GM12878 (cell line): ENCODE measurements around the gene PPWD1. TPM values are rescaled to one million over a fixed set of nuclear protein-coding genes. Genes with fewer than 3 reads are reported as not detected.

Experiments used
- ATAC-seq: fragments of 200-7000 bp; cut with Tn5 transposase; 3 replicates; pipeline ENCODE4 v1.9.1; 2020; ENCODE audit warnings: mild to moderate bottlenecking, moderate library complexity
- BruUV-seq: library from RNA; stranded (reverse); fragments of 400-500 nt; replicated peaks from 2 replicates; lab custom pipeline; 2021; lab: Mats Ljungman, UMichigan
- CTCF ChIA-PET: fragments of 300-600 bp; sonication (Branson Sonifier 250); formaldehyde crosslinking; extraction: SDS; loops from one replicate; lab custom pipeline; 2021; ENCODE audit warnings: inconsistent platforms; lab: Yijun Ruan, JAX
- POLR2A ChIA-PET: fragments of 350-600 bp; formaldehyde crosslinking; extraction: SDS; loops from one replicate; lab custom pipeline; 2021; ENCODE audit warnings: inconsistent platforms; lab: Charles Lee
- RAD21 ChIA-PET: fragments of 300-600 bp; sonication (Branson Sonifier 250); formaldehyde crosslinking; loops from one replicate; lab custom pipeline; 2023; ENCODE audit warnings: antibody characterized with exemption; ENCODE audit not compliant: unreplicated experiment; lab: Charles Lee
- SMC1A ChIA-PET: fragments of 300-600 bp; sonication (Branson Sonifier 250); formaldehyde crosslinking; loops from one replicate; lab custom pipeline; 2023; ENCODE audit not compliant: unreplicated experiment, uncharacterized antibody; lab: Charles Lee
- DNase-seq: peaks from one replicate; pipeline ENCODE4 v3.0.0-alpha.2; 2011; ENCODE audit warnings: low read depth, low spot score
- FAIRE-seq: peaks from 3 replicates; lab custom pipeline; 2011; peaks lifted over from hg19 to GRCh38; lab: Jason Lieb, UNC
- H2AFZ ChIP-seq: 2 replicates; pipeline ENCODE4 v1.6.0; 2011; ENCODE audit warnings: low read depth, low read length, control low read depth; ENCODE audit not compliant: control insufficient read depth
- H3K27ac ChIP-seq: 2 replicates; pipeline ENCODE4 v1.5.1; 2011; ENCODE audit warnings: control low read depth; ENCODE audit not compliant: control insufficient read depth, insufficient read depth
- H3K27me3 ChIP-seq, 2 experiments: replicated peaks in 1 of 2; 2 replicates each; pipeline versions ENCODE4 v1.6.0 to v1.6.1; 2011; ENCODE audit warnings: low read length in 1 of 2; ENCODE audit not compliant: control insufficient read depth in 2 of 2, insufficient read depth in 2 of 2
- H3K36me3 ChIP-seq, 2 experiments: 2 replicates each; pipeline ENCODE4 v1.5.1; 2011; ENCODE audit warnings: low read length in 1 of 2; ENCODE audit not compliant: control insufficient read depth in 2 of 2, insufficient read depth in 2 of 2
- H3K4me1 ChIP-seq: 2 replicates; pipeline ENCODE4 v1.6.1; 2011; ENCODE audit warnings: mild to moderate bottlenecking, low read length, moderate library complexity, mixed read lengths; ENCODE audit not compliant: control insufficient read depth, insufficient read depth
- H3K4me2 ChIP-seq: 2 replicates; pipeline ENCODE4 v1.6.0; 2011; ENCODE audit warnings: control low read depth; ENCODE audit not compliant: control insufficient read depth, insufficient read depth
- H3K4me3 ChIP-seq: fragments of 200-600 bp; sonication (generic); 2 replicates; pipeline ENCODE4 v1.5.1; 2016
- H3K79me2 ChIP-seq: 2 replicates; pipeline ENCODE4 v1.6.0; 2011; ENCODE audit warnings: low read length; ENCODE audit not compliant: control insufficient read depth, insufficient read depth
- H3K9ac ChIP-seq: 2 replicates; pipeline ENCODE4 v1.8.0; 2011; ENCODE audit warnings: low read length, control low read depth, mixed read lengths; ENCODE audit not compliant: control insufficient read depth, insufficient read depth
- H3K9me3 ChIP-seq: replicated peaks from 3 replicates; pipeline ENCODE4 v1.5.1; 2011; ENCODE audit warnings: mild to moderate bottlenecking, low read length; ENCODE audit not compliant: control insufficient read depth, insufficient read depth
- H4K20me1 ChIP-seq: 2 replicates; pipeline ENCODE4 v1.6.0; 2011; ENCODE audit not compliant: control insufficient read depth, insufficient read depth
- ATF2 ChIP-seq: IDR thresholded peaks from 2 replicates; pipeline ENCODE4 v1.6.1; 2012; ENCODE audit warnings: low read length, inconsistent platforms
- BCL11A ChIP-seq: IDR thresholded peaks from 2 replicates; pipeline ENCODE4 v1.6.1; 2011; ENCODE audit warnings: low read depth, low read length
- E4F1 ChIP-seq: fragments of 450-650 bp; IDR thresholded peaks from 2 replicates; pipeline ENCODE4 v1.6.1; 2018; ENCODE audit warnings: borderline replicate concordance, mild to moderate bottlenecking; ENCODE audit not compliant: partially characterized antibody
- IRF4 ChIP-seq: IDR thresholded peaks from 2 replicates; pipeline ENCODE4 v1.6.1; 2011; ENCODE audit warnings: low read depth, low read length
- KDM1A ChIP-seq: fragments of 200-600 bp; sonication (generic); IDR thresholded peaks from 2 replicates; pipeline ENCODE4 v1.6.1; 2016; ENCODE audit warnings: borderline replicate concordance
- NFIC ChIP-seq: IDR thresholded peaks from 2 replicates; pipeline ENCODE4 v1.6.1; 2012; ENCODE audit warnings: low read depth, mild to moderate bottlenecking, inconsistent platforms, low read length, moderate library complexity
- POLR2AphosphoS5 ChIP-seq: IDR thresholded peaks from 2 replicates; pipeline ENCODE4 v1.6.1; 2011; ENCODE audit warnings: mild to moderate bottlenecking, low read length, inconsistent platforms
- RAD51 ChIP-seq: fragments of 450-650 bp; IDR thresholded peaks from 2 replicates; pipeline ENCODE4 v1.6.1; 2016; ENCODE audit warnings: moderate library complexity, mild to moderate bottlenecking, inconsistent platforms
- WRNIP1 ChIP-seq: IDR thresholded peaks from 2 replicates; pipeline ENCODE4 v1.6.1; 2011; ENCODE audit warnings: low read depth, low read length, improper control_type of control experiment, borderline replicate concordance
- YY1 ChIP-seq: IDR thresholded peaks from 2 replicates; pipeline ENCODE4 v1.6.1; 2011; ENCODE audit warnings: low read depth, mild to moderate bottlenecking, low read length
- ZBTB33 ChIP-seq: fragments of 450-650 bp; IDR thresholded peaks from 2 replicates; pipeline ENCODE4 v1.6.1; 2017; ENCODE audit warnings: mild to moderate bottlenecking
- ZNF384 ChIP-seq: IDR thresholded peaks from 2 replicates; pipeline ENCODE4 v1.6.1; 2012; ENCODE audit warnings: low read depth, mild to moderate bottlenecking, low read length, improper control_type of control experiment, borderline replicate concordance
- ZZZ3 ChIP-seq: IDR thresholded peaks from 2 replicates; pipeline ENCODE4 v1.6.1; 2011; ENCODE audit warnings: low read depth; ENCODE audit not compliant: control insufficient read depth, insufficient read length
- WGBS: methylation state at CpG from one replicate; pipeline ENCODE4 v1.1.6; 2016; ENCODE audit warnings: low lambda C conversion rate; ENCODE audit not compliant: insufficient replicate concordance, insufficient coverage; ENCODE audit errors: missing lambda C conversion rate; 5-methylcytosine and 5-hydroxymethylcytosine counted together
- in situ Hi-C: fragments of 300-500 bp; cut with MboI; formaldehyde crosslinking; loops from 9 replicates; pipeline ENCODE4 v1.14.3; 2018; ENCODE audit warnings: mixed read lengths
- intact Hi-C: fragments of 100-400 bp; cut with micrococcal nuclease; formaldehyde crosslinking; loops from one replicate; pipeline ENCODE4 v1.14.2; 2022; ENCODE audit not compliant: unreplicated experiment
- polyA plus RNA-seq, 11 experiments: library from polyadenylated mRNA; depleted of rRNA in 4 of 11; unstranded in 6 of 11; stranded (reverse) in 5 of 11; fragments of >200 nt; fragmentation: Nextera tagmentation in 4 of 11; fragmentation: Illumina TruSeq in 1 of 11; extraction: Ambion mirVana in 4 of 11; extraction: Trizol in 1 of 11; gene quantifications; 1 replicate in 1 of 11; 2 replicates in 10 of 11; pipeline versions ENCODE4 v1.2.1 to v1.2.3, GENCODE V29; 2011 to 2016; ENCODE audit warnings: inconsistent platforms in 2 of 11, missing spikeins in 2 of 11, low read depth in 1 of 11
- total RNA-seq, 4 experiments: library from RNA; depleted of rRNA in 3 of 4; stranded (reverse); fragments of >200 nt in 3 of 4; fragmentation: Illumina TruSeq in 1 of 4; extraction: Trizol in 1 of 4; gene quantifications; 2 replicates each; pipeline versions ENCODE4 v1.2.1 to v1.2.3, GENCODE V29; 2013 to 2021
- TF ChIP-seq, protein P1 (sequence below): IDR thresholded peaks from 2 replicates; pipeline ENCODE4 v1.6.1; 2012; ENCODE audit warnings: mild to moderate bottlenecking, low read depth, low read length

PPWD1 gene
- total and polyA plus RNA-seq, 10 of the 15 experiments (the other 5 are each of a cell fraction or from before 2014, with no cell fraction given), result 18.0 to 53.9 (median 43.2) TPM

GRCh38 chr5:65530904-65531303 is 32.2 kb upstream of the PPWD1 start (continued):
- TF ChIP-seq E4F1 (no peak), BCL11A (no peak)

GRCh38 chr5:65535529-65535987 is 27.5 kb upstream of the PPWD1 start:
- H3K27ac ChIP-seq, result no peak overlapping the region
- H2AFZ ChIP-seq, result no peak overlapping the region
- BruUV-seq, result no TSS peak
- intact Hi-C loops, result no loop called here
- FAIRE-seq, result no peak
- H3K4me2 ChIP-seq, result no peak overlapping the region
- TF ChIP-seq YY1, result no peak
- TF ChIP-seq IRF4, result no peak
- TF ChIP-seq ZZZ3, result no peak
- TF ChIP-seq ZBTB33, result no peak
- TF ChIP-seq POLR2AphosphoS5, result no peak
- TF ChIP-seq NFIC, result no peak
- TF ChIP-seq, protein P1, sequence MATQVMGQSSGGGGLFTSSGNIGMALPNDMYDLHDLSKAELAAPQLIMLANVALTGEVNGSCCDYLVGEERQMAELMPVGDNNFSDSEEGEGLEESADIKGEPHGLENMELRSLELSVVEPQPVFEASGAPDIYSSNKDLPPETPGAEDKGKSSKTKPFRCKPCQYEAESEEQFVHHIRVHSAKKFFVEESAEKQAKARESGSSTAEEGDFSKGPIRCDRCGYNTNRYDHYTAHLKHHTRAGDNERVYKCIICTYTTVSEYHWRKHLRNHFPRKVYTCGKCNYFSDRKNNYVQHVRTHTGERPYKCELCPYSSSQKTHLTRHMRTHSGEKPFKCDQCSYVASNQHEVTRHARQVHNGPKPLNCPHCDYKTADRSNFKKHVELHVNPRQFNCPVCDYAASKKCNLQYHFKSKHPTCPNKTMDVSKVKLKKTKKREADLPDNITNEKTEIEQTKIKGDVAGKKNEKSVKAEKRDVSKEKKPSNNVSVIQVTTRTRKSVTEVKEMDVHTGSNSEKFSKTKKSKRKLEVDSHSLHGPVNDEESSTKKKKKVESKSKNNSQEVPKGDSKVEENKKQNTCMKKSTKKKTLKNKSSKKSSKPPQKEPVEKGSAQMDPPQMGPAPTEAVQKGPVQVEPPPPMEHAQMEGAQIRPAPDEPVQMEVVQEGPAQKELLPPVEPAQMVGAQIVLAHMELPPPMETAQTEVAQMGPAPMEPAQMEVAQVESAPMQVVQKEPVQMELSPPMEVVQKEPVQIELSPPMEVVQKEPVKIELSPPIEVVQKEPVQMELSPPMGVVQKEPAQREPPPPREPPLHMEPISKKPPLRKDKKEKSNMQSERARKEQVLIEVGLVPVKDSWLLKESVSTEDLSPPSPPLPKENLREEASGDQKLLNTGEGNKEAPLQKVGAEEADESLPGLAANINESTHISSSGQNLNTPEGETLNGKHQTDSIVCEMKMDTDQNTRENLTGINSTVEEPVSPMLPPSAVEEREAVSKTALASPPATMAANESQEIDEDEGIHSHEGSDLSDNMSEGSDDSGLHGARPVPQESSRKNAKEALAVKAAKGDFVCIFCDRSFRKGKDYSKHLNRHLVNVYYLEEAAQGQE, result no peak
- no peak for TF ChIP-seq RAD51
- no peak for TF ChIP-seq ZNF384
- no peak for TF ChIP-seq ATF2
- no peak for TF ChIP-seq KDM1A
- TF ChIP-seq WRNIP1, result no peak
- H3K27me3 ChIP-seq, result no peaks in the 10 kb centered on the region
- WGBS, result 98% methylated on average over 6 of the region's 6 CpGs
- peaks cover 0 to 2% of the 10 kb centered on the region in 2 experiments; a peak in 3 of 4 replicates for H3K36me3 ChIP-seq
- RAD21 ChIA-PET, result no interaction called here
- in situ Hi-C loops, result no loop called here
- no peaks in the 10 kb centered on the region for H3K4me1 ChIP-seq
- POLR2A ChIA-PET, result no interaction called here
- CTCF ChIA-PET, result no interaction called here
- H3K4me3 ChIP-seq, result no peak overlapping the region
- SMC1A ChIA-PET, result no interaction called here
- H3K9me3 ChIP-seq, result no peaks in the 10 kb centered on the region
- H4K20me1 ChIP-seq, result no peaks in the 10 kb centered on the region
- H3K9ac ChIP-seq, result no peak overlapping the region
- no peak for ATAC-seq
- DNase-seq, result no peak
- no peaks in the 10 kb centered on the region for H3K79me2 ChIP-seq
